Measurements from ENCODE around the gene TRIM60. TPM values are rescaled to one million over a fixed set of nuclear protein-coding genes. Genes with fewer than 3 reads are reported as not detected.

Gene TRIM60
- total and polyA plus RNA-seq, 2 of the 13 experiments (the other 11 are each of a cell fraction or from before 2014, with no cell fraction given): not detected

GRCh38 chr4:165027762-165028402, 3.9 kb upstream of the TRIM60 start:
- Histone ChIP-seq H3K9me3 (ENCODE audit: low read length) (no peaks in the 10 kb centered on the region), H3K27ac (ENCODE audit: extremely low read length, insufficient read depth, low read length) (no peak overlapping the region), H3K79me2 (ENCODE audit: insufficient read depth, low read length) (no peaks in the 10 kb centered on the region), H3K27me3 (ENCODE audit: control insufficient read depth in 1 of 2, insufficient read depth in 2 of 2, low read length in 2 of 2) (peaks cover 0 to 5% of the 10 kb centered on the region in 2 experiments; a peak in 1 of 5 replicates), H3K4me1 (ENCODE audit: insufficient read depth, low read length) (no peaks in the 10 kb centered on the region), H3K9ac (ENCODE audit: insufficient read depth, low read depth, low read length) (no peak overlapping the region), H3K36me3 (replicated peaks in 1 of 2; ENCODE audit: control insufficient read depth in 1 of 2, insufficient read depth in 2 of 2, low read length in 2 of 2) (no peaks in the 10 kb centered on the region), H2AFZ (ENCODE audit: low read length) (no peak overlapping the region), H4K20me1 (ENCODE audit: insufficient read depth, low read length) (no peaks in the 10 kb centered on the region), H3K4me2 (ENCODE audit: low read depth, low read length) (no peak overlapping the region), H3K4me3 (replicated peaks in 1 of 3; ENCODE audit: insufficient read depth in 1 of 3, low read depth in 2 of 3, low read length in 3 of 3) (no peak overlapping the region)
- no peak for DNase-seq (ENCODE audit: low spot score)
- no TSS peak for BruUV-seq (replicated peaks)
- in situ Hi-C loops (cut with HindIII; ENCODE audit: extremely low pct_ligation_motif_present, low pct_unique_long_range_greater_than_20kb): no loop called here
- FAIRE-seq: no peak
- no peak for ATAC-seq
- intact Hi-C loops (cut with micrococcal nuclease; ENCODE audit: unreplicated experiment): no loop called here
- CTCF ChIA-PET (ENCODE audit: low intra/inter-chr PET ratio, low total read pairs): no interaction called here
- TF ChIP-seq ZFP36 (IDR thresholded peaks at IDR 0.05; ENCODE audit: borderline replicate concordance, low read depth, low read length, partially characterized antibody) (no peak), ZNF331 (CRISPR knock-in tag; IDR thresholded peaks at IDR 0.05) (no peak), ZNF510 (CRISPR knock-in tag; IDR thresholded peaks at IDR 0.05; ENCODE audit: low read depth) (no peak), ZNF558 (CRISPR knock-in tag; IDR thresholded peaks at IDR 0.05; ENCODE audit: borderline replicate concordance) (no peak), ZKSCAN8 (CRISPR knock-in tag; IDR thresholded peaks at IDR 0.05; ENCODE audit: borderline replicate concordance) (no peak)
- TF ChIP-seq, protein P1, sequence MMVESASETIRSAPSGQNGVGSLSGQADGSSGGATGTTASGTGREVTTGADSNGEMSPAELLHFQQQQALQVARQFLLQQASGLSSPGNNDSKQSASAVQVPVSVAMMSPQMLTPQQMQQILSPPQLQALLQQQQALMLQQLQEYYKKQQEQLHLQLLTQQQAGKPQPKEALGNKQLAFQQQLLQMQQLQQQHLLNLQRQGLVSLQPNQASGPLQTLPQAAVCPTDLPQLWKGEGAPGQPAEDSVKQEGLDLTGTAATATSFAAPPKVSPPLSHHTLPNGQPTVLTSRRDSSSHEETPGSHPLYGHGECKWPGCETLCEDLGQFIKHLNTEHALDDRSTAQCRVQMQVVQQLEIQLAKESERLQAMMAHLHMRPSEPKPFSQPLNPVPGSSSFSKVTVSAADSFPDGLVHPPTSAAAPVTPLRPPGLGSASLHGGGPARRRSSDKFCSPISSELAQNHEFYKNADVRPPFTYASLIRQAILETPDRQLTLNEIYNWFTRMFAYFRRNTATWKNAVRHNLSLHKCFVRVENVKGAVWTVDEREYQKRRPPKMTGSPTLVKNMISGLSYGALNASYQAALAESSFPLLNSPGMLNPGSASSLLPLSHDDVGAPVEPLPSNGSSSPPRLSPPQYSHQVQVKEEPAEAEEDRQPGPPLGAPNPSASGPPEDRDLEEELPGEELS (CRISPR knock-in tag; IDR thresholded peaks at IDR 0.05): no peak
- TF ChIP-seq, protein P2, sequence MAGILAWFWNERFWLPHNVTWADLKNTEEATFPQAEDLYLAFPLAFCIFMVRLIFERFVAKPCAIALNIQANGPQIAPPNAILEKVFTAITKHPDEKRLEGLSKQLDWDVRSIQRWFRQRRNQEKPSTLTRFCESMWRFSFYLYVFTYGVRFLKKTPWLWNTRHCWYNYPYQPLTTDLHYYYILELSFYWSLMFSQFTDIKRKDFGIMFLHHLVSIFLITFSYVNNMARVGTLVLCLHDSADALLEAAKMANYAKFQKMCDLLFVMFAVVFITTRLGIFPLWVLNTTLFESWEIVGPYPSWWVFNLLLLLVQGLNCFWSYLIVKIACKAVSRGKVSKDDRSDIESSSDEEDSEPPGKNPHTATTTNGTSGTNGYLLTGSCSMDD (CRISPR knock-in tag; IDR thresholded peaks at IDR 0.05): no peak
- 47% methylated on average over 7 of the region's 7 CpGs for WGBS (ENCODE audit: low lambda C conversion rate)
- POLR2A ChIA-PET: no interaction called here
